Testis (tissue), 2 donors: ENCODE results near the gene DZIP1.

Experiments used
- POLR2A ChIP-seq: fragments of 450-650 bp; IDR thresholded peaks from one replicate; pipeline ENCODE4 v1.6.1; 2017; ENCODE audit warnings: antibody characterized with exemption, mild to moderate bottlenecking, moderate library complexity
- TF ChIP-seq, protein P1 (sequence below), 3 experiments: fragments of 450-650 bp in 2 of 3; fragments of 200-600 bp in 1 of 3; sonication (generic) in 1 of 3; IDR thresholded peaks; one replicate each; pipeline ENCODE4 v1.5.1; 2016 to 2019; ENCODE audit warnings: antibody characterized with exemption in 3 of 3, mild to moderate bottlenecking in 2 of 3, moderate library complexity in 1 of 3

- TF ChIP-seq, protein P1, sequence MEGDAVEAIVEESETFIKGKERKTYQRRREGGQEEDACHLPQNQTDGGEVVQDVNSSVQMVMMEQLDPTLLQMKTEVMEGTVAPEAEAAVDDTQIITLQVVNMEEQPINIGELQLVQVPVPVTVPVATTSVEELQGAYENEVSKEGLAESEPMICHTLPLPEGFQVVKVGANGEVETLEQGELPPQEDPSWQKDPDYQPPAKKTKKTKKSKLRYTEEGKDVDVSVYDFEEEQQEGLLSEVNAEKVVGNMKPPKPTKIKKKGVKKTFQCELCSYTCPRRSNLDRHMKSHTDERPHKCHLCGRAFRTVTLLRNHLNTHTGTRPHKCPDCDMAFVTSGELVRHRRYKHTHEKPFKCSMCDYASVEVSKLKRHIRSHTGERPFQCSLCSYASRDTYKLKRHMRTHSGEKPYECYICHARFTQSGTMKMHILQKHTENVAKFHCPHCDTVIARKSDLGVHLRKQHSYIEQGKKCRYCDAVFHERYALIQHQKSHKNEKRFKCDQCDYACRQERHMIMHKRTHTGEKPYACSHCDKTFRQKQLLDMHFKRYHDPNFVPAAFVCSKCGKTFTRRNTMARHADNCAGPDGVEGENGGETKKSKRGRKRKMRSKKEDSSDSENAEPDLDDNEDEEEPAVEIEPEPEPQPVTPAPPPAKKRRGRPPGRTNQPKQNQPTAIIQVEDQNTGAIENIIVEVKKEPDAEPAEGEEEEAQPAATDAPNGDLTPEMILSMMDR (IDR thresholded peaks at IDR 0.05), result no peak
- no peak for TF ChIP-seq POLR2A
These were observed 51.0 kb downstream of the DZIP1 start for GRCh38 chr13:95593462-95593861.
